Nucleus accumbens (tissue), 56 donors: ENCODE data around the gene NAXD.
"Not testable (repeated sequence)": the region's sequence is repeated elsewhere in the genome, so short reads cannot be mapped to it uniquely, and the experiment has no call there.

Experiments used
- DNase-seq, 56 donors: peaks; one replicate each; lab custom pipeline; 2025; lab: John Stamatoyannopoulos, UW

NAXD gene

DNA sequence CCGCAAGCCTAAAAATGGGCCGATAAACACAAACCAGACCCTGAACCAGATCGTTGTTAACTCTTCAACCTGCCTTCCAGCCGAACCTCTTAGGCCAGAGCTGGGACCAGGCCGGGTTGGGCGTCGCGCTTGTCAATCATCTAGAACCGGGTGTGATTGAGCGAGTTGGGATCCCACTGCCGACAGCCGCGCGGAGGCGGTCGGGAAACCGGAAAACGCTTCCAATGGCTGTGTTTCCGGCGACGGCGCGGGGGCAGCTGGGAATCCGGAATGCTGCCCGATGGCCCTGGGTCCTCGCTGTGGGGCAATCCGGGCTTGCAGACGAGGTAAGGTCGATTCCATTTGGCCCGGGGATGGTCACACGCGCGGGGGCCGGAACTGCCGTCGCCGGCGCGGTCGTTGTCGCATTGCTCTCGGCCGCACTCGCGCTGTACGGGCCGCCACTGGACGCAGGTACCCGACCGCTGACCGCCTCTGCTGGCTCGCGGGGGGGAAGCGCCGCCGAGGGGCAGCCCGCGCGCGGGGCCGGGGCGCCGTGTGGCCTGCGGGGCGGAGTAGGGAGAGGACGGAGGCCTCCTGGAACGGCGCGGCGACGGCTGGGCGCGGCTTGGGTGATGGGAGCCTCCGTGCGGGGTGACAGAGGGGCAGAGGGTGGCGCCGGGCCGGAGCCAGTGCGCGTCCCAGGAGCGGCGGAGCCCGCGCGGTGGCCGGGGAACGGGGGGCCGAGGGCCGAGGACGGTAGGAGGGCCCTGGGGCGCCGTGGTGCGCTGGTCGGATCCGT lies at the start of gene NAXD:
TSS of gene NAXD (plus strand) at position 224 of the 781 bp plus-strand sequence. CDS start at position 281, 57 bp downstream.
- DNase-seq: peak; percentile 41 to 97 (median 91)

DNA sequence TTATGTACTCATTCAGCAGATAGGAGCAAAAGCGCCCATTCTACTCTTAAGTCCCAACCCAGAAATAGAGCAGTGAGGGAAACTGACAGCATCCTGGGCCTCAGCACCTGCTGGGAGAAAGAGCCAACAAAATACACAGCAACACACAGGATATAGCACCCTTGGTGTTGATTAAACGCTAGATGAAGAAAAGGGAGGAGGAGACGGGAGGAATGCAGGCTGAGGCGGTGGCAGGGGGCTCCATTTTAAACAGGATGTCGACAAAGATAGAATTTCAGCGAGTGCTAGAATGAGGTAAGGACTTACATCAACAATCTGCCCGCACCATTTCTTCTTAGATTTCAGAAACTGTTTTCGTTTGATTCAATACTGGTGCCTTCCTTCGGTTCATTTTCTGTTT lies 49.2 kb upstream of the NAXD start:
- DNase-seq: no peak

DNA sequence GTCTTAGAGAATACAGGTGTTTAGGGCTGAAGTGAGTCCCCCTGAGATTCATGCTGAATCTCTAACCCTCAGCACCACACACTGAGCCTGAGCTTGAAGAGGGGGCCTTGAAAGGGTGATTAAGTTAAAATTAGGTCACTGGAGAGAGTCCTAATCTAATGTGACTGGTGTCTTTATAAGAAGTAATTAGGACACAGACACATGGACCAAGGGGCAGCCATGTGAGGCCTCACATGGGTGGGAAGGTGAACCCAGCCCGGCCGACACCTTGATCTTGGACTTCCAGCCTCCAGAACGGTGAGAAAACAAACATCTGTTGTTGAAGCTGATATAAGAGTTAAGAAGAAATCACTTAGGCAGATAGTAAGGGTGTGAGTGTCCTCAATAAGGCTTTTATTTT lies 46.7 kb upstream of the NAXD start:
- DNase-seq: no peak

DNA sequence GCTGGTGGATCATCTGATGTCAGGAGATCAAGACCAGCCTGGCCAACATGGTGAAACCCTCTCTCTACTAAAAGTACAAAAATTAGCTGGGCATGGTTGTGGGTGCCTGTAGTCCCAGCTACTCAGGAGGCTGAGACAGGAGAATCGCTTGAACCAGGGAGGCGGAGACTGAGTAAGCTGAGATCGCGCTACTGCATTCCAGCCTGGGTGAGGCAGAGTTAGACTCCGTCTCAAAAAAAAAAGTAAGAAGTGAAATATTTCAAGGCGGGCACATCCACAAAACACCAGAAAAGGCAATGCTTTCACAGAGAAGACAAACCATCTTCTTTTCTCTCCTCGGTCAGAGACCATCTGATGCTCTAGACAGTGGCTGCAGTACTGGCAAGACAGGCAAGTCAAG lies 45.4 kb upstream of the NAXD start:
- not testable (repeated sequence) for DNase-seq

DNA sequence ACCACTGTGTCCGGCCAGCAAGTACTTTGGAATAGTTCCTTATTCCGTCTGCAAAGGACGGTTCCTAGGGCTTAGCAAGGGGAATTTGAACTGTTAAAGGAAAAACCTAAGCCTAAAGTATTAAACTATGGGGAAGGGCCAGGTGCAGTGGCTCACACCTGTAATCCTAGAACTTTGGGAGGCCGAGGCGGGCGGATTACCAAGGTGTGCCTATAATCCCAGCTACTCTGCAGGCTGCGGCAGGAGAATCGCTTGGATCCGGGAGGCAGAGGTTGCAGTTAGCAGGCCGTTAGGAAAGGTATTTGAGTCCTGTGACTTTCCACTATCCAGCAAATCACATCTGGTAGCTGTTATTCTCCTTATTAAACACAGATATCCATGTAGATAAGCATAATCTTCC lies 44.5 kb upstream of the NAXD start:
- DNase-seq: no peak

DNA sequence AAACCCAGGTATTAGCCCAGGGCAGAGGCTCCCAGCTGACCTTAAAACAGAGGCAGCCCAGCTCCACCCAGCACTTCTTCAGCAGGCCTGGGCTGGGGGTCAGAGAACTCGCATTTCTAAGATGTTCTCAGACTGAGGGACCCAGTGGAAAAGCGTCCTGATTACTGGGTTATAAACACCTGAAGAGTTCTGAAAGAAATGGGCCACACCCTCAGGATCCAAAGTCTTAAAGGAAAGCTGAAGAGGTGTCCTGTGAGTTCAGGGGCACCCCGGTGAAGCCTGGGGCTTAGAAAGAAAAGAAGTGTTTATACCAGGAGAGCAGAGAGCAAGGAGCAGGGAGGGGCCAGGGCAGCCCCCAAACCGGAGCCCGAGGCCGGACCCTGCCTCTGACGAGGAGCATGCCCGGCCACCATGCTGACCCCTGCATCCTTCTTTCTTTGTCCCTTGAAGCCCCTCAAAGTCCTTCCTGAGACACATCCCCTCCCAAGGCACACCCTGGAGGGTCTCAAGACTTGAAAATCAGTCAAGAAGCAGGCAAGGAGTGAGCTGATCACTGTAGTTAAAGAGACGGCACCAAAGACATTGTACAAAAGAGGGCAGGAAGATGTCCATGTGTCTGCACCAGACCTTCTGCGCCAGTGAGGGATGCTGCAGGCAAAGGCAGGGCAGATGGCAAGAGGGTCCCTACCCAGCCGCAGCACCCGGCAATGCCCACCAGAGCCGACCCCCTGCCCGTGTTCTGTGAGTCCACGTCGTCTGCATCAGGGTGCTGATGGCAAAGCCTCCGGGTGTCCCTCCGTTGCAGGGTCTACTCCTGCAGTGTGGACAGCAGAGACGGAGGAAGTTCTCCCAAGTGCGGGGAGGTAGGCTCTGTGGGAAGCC lies 43.2 kb upstream of the NAXD start:
- no peak for DNase-seq

DNA sequence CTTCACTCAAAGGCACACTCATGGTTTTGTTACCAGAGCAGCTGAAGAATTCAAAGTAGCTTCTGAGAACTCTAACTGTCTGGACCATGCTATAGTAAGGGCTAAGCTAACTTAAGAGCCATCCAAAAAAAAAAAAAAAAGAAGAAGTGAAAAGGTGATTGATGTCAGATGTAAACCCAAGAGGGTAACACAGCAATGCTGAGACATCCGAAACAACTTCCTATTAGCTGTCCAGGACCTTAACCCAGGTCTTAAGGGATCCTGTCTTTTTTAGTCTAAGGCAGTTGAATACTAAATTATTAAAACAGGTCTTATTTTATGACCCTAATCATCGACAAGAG lies 42.6 kb upstream of the NAXD start:
- DNase-seq: no peak

DNA sequence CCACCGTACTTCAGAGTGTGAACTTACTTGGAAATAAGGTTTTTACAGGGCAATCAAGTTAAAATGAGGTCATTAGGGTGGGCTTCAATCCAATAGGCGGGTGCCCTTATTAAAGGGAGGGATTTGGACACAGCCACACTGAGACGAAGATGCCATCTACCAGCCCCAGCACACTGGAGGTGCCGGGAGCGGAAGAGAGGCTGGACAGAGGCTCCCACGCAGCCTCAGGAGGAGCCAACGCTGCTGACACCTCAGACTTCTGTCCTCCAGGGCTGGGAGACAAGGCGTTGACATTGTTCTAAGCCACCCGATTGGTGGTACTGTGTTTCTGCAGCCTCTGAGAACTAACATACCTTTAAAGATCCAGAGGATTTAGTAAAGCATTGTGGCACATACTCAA lies 41.2 kb upstream of the NAXD start:
- no peak for DNase-seq

DNA sequence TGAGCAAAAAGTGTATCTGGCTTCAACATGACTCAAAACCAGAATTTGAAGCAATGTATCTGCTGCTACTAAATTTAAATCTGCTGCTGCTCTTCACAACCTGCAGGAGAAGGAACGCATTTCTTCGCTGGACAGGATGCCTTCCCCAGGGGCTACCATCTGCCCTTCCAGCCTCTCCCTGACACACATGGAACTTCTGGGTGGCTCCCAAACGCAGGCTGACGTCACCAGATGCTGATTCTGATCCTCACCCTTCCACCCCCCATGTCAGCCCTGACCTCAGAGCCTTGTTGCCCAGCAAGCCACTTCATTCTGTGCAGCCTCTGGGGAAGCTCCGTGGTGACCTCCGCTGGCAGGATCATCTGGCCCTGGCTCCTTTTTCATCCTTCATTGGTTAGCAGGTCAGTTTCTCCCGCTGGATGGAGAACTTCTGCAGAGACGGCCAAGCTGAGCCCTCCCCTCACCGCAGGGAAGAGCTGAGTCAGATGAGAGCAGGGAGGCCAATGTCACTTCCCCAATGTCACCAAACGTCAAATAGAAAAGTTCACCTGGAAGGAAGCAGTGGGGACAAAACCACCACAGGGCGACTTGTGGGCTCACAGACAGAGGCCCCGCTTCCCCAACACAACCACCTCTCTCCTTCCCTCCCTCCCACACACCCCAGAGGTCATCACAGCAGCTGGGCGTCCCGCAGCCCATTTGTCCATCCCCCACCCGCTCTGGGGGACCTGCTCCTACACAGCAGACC lies 39.8 kb upstream of the NAXD start:
- DNase-seq: no peak

DNA sequence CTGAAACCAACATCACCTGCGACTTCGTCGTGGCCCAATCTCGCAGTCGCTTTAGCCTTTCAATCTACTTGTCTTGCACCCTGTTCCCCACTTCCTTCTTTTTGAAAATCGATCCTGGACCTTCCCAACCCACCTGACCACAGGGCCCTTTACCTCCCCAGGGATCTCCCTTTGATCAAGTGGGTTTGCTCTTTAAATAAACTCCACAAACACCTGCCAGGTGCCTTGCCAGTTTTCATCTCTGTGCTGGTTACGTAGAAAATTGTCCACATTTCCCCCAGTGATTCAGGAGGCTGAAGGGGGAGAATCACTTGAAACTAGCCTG lies 39.3 kb upstream of the NAXD start:
- no peak for DNase-seq

DNA sequence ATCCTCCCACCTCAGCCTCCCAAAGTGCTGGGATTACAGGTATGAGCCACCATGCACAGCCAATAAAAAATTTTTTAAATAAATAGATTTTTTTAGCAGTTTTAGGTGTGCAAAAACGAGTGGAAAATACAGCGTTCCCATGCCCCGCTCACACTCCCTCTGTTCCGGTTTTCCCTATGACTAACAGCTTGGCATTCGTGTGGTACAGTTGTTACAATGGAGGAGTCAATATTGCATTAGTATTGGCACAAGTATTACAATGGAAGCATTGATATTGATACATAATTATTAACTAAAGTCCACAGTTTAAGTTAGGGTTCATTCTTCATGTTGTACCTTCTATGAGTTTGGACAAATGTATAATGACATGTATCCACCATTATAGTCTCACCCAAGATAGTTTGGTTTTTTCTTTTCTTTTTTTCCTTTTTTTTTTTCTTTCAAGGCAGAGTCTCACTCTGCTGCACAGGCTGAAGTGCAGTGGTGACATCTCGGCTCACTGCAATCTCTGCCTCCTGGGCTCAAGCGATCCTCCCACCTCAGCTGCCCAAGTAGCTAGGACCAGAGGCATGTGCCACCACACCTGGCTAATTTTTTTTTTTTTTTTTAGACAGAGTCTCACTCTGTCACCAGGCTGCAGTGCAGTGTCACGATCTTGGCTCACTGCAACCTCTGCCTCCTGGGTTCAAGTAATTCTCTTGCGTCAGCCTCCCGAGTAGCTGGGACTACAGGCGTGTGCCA lies 38.4 kb upstream of the NAXD start:
- DNase-seq: no peak

DNA sequence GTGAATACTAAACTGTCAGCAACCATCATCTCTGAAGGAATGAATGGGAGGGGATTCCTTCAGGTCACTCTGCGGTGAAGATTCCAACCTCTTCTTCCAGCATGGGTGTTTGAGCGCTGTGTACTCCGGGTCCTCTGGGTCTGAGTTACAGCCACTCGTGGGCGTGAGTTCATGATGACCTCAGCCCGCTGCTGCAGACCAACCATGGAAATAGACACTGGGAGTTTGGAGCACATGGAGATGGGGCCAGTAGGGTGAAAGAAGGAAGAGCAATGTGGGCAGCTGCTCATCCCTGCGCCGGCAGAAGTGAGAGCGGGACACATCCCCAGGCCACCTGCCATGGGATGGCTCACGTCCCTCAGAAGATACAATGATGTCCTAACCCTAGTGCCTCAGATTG lies 37.0 kb upstream of the NAXD start:
- no peak for DNase-seq

DNA sequence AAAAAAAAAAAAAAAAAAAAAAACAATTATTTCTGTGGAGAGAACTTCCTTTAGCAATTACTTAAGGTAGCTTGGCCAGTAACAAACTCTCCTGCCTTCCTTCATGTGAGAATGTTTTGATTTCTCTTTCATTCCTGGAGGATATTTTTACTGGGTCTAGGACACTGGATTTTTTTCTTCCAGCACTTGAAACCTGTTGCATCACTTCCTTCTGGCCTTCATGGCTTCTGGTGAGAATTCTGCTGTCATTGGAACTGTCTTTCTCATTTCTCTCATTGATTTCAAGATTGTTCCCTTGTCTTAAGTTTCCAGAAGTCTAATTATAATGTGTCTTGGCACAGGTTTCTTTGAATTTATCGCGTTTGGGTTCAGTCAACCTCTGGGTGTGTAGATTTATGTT lies 34.5 kb upstream of the NAXD start:
- DNase-seq: no peak

DNA sequence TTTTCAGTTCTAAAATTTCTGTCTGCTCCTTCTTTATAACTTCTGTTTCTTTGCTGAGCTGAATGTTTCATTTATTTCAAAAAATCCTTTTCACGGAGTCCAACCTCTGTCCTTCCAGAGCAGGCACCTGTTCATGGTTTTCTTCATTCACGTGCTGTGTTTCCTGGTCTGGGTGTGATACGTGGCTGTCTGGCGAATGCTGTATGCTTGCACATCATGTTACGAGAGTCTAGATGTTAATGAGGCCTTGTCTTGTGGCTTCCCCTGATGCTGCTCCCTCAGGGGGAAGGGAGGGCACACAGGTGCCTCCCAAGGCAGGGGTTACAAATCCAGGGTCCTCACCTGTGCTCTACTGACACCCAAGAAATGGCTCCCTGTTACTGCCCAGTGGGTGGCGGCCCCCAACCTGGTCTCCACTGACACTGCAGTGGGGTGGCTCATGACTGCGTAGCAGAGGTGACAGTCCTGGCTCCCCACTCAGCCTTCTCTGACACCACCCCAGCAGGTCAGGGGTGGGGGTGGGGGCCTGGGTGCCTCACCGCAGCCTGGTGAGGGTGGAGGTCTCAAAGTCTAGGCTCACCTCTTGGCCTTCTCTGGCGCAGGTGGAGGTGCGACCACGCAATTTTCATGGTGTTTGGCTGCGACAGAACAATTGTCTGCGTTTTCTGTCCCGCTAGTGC lies 33.7 kb upstream of the NAXD start:
- DNase-seq: no peak

DNA sequence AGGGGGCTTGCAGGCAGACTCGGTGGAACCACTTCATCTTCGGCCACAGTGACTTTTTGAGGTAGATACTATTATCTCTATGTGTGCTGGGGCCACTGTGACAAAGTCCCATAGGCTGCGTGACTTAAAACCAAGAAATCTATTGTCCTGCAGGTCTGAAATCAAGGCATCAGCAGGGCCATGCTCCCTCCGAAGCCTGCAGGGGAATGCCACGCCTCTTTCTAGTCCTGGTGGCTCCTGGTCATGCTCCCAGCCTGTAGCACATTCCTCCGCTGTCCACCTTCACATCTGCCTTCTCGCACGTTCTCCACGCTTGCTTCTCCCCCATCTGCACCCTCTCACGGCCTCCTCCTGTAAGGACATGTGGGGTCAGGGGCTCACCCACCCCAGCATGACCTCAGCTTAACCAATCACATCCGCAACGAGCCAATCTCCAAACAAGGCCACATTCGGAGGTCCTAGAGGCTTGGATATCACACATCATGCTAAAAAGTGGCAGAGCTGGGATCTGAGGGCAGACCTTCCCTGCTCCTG lies 32.9 kb upstream of the NAXD start:
- no peak for DNase-seq

DNA sequence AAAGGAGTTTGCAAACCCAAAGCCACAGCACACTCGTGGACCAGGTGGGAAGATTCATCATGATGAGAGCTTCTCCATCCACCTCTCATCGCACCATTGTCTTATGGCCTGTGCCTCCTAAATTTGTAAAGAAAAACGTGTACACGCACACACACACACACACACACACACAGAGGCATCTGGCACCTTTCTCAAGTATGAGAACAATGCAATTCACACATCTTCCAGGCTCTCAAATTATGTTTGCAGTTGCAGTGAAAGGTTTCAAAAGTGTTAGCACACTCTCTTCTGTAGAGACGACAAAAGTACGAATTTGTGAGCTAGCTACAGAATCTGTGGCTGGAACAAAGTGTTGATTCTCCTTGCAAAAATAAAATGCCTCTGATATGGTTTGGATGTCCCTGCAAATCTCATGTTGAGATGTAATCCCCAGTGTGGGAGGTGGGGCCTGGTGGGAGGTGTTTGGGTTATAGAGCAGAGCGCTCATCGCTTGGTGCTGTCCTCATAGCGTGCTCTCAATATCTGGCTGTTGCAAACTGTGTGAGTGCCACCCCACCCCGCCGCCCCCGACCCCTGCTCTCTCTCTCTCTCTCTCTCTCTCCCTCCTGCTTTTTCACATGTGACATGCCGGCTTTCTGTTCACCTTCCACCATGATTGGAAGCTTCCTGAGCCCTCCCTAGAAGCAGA lies 32.0 kb upstream of the NAXD start:
- no peak for DNase-seq

DNA sequence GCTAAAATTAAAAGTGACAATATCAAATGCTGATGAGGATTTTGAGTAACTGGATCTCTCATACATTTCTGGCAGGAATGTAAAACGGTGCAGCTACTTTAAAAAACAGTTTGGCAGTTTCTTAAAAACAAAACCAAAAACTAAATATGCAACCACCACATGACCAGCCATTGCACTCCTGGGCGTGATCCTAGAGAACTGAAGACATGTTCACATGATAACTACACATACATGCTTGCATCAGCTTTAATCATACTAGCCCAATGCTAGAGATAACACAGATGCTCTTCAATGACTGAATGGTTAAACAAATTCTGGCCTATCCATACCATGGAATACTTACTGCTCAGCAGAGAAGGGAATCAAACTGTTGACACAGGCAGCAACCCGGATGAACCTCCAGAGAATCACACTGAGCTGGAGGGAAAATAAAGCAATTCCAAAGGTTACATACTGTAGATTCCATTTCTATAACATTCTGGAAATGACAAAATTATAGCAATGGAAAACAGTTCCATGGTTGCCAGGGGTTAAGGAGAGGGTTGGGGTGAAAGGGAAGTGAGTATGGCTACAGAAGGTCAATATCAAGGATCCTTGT lies 25.5 kb upstream of the NAXD start:
- DNase-seq: no peak

DNA sequence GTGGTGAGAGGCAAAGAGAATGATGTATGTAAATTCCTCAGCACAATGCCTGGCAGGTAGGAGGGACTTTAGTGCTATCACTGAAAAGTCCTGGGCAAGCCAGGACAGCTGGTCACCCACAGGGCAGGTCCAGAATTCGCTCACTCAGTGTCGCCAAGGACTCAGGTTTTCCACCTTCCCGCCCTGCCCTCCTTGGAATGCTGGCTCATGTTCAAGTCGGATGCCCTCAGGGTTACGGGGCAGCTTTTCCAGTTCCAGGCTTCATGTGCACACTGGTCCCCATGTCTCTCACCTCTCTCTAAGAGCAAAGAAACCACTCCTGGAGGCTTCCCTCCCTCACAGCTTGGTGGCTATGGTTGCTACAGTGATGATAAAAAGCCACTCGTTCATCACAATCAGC lies 24.8 kb upstream of the NAXD start:
- DNase-seq: no peak

DNA sequence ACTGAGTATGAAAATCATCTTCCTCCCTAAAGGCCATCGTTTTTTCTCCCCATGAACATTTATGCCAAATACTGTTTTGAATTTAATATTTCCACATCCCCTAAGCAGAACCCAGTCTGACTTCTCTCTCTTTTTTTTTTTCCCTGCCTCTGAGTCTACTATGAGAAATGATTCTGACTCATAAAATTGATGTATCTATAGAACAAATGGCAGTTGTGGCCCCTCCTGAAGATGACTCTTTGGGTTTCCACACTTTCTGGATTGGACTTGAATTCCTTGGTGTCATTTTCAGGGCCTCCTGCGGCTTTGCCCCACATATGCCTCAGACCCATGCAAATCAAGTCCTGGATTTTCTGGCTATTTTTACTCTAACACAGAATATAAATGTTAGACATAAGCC lies 22.7 kb upstream of the NAXD start:
- DNase-seq: no peak
